Activated CD4-positive, alpha-beta T cell treated with anti-CD3 and anti-CD28 coated beads, Interleukin-2, amount 10 ng/mL, durations not matched to agents 24 days and 14 days (primary cell): Measurements from ENCODE around the gene PTPMT1. TPM values are rescaled to one million over a fixed set of nuclear protein-coding genes. Genes with fewer than 3 reads are reported as not detected.

ENCODE experiments used
- DNase-seq: peaks from one replicate; pipeline ENCODE4 v3.0.0; 2022
- H3K27ac Mint-ChIP-seq: one replicate; pipeline ENCODE4 v1.8.0; 2022; ENCODE audit warnings: mild to moderate bottlenecking, mixed read lengths
- H3K27me3 Mint-ChIP-seq: one replicate; pipeline ENCODE4 v1.8.0; 2022; ENCODE audit warnings: mixed read lengths
- H3K36me3 Mint-ChIP-seq: one replicate; pipeline ENCODE4 v1.8.0; 2022; ENCODE audit warnings: low read depth, mild to moderate bottlenecking, mixed read lengths
- H3K4me1 Mint-ChIP-seq: one replicate; pipeline ENCODE4 v1.8.0; 2021; ENCODE audit warnings: mixed read lengths
- H3K4me3 Mint-ChIP-seq: one replicate; pipeline ENCODE4 v1.8.0; 2022; ENCODE audit warnings: mild to moderate bottlenecking, moderate library complexity, mixed read lengths
- H3K9me3 Mint-ChIP-seq: one replicate; pipeline ENCODE4 v1.8.0; 2021; ENCODE audit warnings: mixed read lengths
- intact Hi-C: fragments of 100-400 bp; cut with micrococcal nuclease; formaldehyde crosslinking; loops from one replicate; pipeline ENCODE4 v1.15.1; 2023
- total RNA-seq: library from RNA; stranded (reverse); gene quantifications from 2 replicates; pipeline ENCODE4 v1.2.3, GENCODE V29; 2022

The PTPMT1 gene
- total RNA-seq, 1 donor from 2014 or later, result 54.9 TPM

DNA sequence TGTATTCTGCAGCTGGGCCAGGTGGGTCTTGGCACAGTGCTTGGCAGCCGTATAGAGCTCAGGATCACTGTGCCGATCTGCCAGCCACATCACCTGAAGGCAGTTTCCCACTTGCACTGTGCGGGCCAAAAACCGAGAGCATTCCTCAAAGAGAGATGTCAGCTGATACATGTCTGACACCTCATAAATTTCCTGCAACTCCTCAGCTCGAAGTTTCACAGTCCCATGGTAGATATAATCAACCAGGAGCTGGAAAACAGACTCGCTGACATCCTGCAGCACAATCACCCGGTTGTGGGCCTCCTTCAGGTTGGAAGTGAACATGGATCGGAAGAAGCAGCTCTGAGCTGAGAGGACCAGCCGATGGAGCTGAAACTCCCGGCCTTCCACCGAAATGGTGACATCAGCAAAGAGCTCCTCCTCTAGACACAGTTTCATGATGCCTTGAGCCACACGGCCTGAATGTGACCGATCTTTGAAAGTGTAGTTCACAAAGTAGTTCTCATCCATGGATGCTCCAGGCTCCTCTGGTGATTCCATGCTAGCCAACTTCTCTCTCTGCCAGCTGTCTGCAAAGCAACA is 12.2 kb downstream of the PTPMT1 start:
- H3K4me3 Mint-ChIP-seq, result peak overlapping the region; percentile 94
- H3K27ac Mint-ChIP-seq, result peak overlapping the region; percentile 96
- H3K9me3 Mint-ChIP-seq, result no peaks in the 10 kb centered on the region
- H3K4me1 Mint-ChIP-seq, result peaks cover 30% of the 10 kb centered on the region
- peaks cover 59% of the 10 kb centered on the region for H3K36me3 Mint-ChIP-seq
- H3K27me3 Mint-ChIP-seq, result no peaks in the 10 kb centered on the region
- intact Hi-C loops, result loop anchor here (1.0 to 5.0 kb wide), 4 partner anchors 12 to 640 kb away; partner anchors contain the start of genes CSTPP1, MTCH2 and PTPMT1
- no peak for DNase-seq

DNA sequence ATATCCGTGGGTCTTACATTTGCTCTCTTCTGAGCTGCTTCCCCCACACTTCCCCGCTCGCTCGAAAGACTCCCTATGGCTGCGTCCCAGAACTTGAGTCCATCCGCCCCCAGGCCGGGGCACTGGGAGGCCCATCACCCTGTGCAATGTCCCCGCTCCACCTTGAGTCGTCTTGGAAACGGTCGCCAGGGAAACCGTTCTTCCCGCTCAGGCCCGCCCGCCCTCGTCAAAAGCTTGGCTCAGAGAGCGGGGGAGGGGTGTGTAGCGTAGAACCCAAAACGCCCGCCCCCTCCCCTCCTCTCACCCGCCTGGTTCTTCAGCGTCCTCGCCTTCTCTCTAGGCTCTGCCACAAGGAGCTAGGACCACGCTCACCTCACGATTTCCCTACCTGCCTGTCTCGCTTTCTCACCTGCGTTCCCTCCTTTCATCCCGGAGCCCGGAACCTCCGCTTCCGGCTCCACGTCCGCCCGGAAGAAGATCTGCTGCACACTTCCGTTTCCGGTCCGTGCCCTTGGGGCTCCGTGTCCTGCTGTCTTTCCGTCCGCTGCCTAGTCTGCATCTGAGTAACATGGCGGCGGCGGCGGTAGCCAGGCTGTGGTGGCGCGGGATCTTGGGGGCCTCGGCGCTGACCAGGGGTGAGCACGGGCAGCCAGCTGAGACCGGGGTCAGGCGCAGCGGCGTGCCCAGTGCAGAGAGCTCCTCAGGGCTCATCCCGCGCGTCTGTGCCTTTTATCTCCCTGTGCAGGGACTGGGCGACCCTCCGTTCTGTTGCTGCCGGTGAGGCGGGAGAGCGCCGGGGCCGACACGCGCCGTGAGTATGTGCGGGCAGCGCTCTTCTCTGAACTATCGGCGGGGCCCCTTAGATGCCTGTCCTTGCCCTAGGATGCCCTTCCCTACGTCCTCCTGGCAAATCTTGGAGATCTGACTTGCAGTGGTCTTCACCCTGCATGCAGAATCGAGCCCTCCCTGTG is 13.4 kb downstream of the PTPMT1 start, which contains the start of the genes KBTBD4 and NDUFS3:
Gene KBTBD4, minus strand, starts transcription at position 447 of the 971 bp plus-strand sequence. Its CDS starts 19 bp downstream, at position 428.
Gene NDUFS3, plus strand, starts transcription at position 551 of the 971 bp plus-strand sequence. Its CDS starts 18 bp downstream, at position 569.
- Mint-ChIP-seq H3K27ac (peak within 1 kb of the TSS; percentile 96), H3K36me3 (peaks cover 60% of the 10 kb centered on the region), H3K4me3 (peak within 1 kb of the TSS; percentile 94), H3K4me1 (peaks cover 27% of the 10 kb centered on the region), H3K27me3 (no peaks in the 10 kb centered on the region), H3K9me3 (no peaks in the 10 kb centered on the region)
- intact Hi-C loops, result loop anchor here (1.0 to 5.0 kb wide), 5 partner anchors 14 to 642 kb away; partner anchors contain the start of genes CELF1, CSTPP1, MTCH2 and PTPMT1
- peak; percentile 98 for DNase-seq

DNA sequence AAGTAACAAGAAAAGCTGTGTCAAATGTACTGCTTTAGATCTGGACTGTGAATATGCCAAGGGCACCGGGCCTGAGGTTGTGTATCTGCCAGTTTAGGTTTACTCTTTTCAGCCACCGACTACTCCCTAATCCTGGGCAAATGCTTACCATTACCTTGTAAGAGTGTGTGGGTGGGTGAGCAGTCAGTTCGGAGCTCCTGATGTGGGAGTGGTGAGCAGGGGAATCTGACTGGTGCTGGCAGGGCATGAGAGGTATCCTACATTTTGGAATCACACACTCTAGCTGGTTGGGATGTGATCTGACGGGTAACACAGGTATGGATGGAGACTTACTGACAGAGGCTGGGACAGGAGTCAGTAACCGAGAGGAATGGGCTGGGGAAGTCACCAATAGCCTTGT is 18.4 kb downstream of the PTPMT1 start:
- Mint-ChIP-seq H3K27ac (no peak overlapping the region), H3K27me3 (no peaks in the 10 kb centered on the region), H3K9me3 (no peaks in the 10 kb centered on the region), H3K4me1 (peaks cover 14% of the 10 kb centered on the region), H3K4me3 (no peak overlapping the region), H3K36me3 (peaks cover 43% of the 10 kb centered on the region)
- no peak for DNase-seq
- intact Hi-C loops, result no loop called here

DNA sequence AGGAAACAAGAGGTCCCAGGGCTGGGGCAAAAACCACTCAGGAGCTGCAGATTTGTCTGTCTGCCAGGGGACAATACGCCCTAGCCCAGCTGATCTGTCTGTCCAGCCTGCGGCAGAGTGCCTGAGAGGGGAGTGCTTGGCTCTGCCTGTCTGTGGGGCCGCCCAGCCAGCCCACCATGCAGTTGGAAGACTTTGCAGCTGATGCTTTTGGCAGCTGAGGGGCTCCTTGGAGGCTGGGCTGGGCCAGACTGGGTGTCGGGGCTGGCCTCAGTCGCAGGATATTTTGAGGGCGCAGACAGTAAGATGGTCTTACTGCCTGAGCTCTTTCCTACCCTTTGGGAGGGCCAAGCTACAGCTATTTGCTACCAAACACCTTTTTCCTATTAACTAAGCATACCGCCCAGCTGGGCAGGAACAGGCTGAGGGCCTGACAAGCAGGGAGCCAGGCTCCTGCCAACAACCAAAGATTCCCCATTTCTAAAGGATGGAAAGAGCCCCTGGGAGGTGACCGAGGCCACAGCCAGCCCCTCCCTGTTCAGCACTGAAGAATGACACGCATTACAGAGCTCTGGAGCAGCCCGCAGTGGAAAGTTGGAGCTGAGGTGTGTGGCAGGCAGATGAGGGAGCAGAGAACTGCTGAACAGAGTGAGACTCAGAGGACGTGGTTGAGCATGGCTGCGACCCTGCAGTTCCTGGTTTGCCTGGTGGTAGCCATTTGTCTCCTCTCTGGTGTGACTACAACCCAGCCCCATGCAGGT is 20.9 kb downstream of the PTPMT1 start, which contains the start of gene FAM180B:
Gene FAM180B, plus strand, starts transcription at position 581 of the 758 bp plus-strand sequence. Its CDS starts 91 bp downstream, at position 672.
- Mint-ChIP-seq H3K4me1 (peaks cover 2% of the 10 kb centered on the region), H3K36me3 (peaks cover 29% of the 10 kb centered on the region), H3K27ac (peak within 1 kb of the TSS; percentile 16), H3K27me3 (no peaks in the 10 kb centered on the region), H3K9me3 (no peaks in the 10 kb centered on the region), H3K4me3 (no peak within 1 kb of the TSS)
- intact Hi-C loops, result no loop called here
- DNase-seq, result no peak

DNA sequence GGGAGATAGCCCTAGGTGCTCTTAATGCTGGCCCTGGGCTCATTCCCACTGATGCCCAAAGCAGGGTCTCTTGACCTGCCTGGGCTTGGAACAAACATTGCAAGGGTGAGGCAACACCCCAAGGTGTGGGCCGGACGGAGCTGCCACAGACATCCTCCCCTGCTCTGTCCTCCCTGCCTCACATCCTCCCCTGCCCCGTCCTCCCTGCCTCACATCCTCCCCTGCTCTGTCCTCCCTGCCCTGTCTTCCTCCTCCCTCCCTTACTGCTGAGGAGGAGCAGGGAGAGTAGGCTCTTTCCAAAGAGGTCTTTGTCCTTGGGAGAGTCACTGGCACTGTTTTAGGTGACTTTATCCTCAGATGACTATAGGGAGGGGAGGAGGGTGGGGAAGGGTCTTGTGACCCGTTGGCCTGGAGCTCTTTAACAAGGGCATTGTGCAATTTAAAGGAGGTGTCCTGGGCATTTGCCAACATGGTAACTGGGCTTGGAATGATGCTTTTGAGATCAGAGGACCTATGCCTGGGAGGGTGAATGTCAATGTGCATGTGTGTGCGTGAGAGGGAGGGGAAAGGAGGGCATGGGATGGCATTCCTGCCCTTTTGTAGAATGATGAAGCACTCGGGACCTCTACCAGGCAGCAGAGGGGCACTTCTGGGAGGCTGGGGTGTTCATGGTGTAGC is 21.8 kb downstream of the PTPMT1 start:
- Mint-ChIP-seq H3K4me3 (no peak overlapping the region), H3K4me1 (peaks cover 5% of the 10 kb centered on the region), H3K9me3 (no peaks in the 10 kb centered on the region), H3K27ac (peak overlapping the region; percentile 16), H3K27me3 (no peaks in the 10 kb centered on the region), H3K36me3 (peaks cover 22% of the 10 kb centered on the region)
- no peak for DNase-seq
- intact Hi-C loops, result no loop called here

- H3K27me3 Mint-ChIP-seq, result peaks cover 4% of the 10 kb centered on the region
- H3K27ac Mint-ChIP-seq, result no peak overlapping the region
- intact Hi-C loops, result no loop called here
- peaks cover 7% of the 10 kb centered on the region for H3K4me1 Mint-ChIP-seq
- no peak overlapping the region for H3K4me3 Mint-ChIP-seq
- no peaks in the 10 kb centered on the region for H3K9me3 Mint-ChIP-seq
- peaks cover 15% of the 10 kb centered on the region for H3K36me3 Mint-ChIP-seq
- DNase-seq, result no peak
These were observed 22.4 kb downstream of the PTPMT1 start for GRCh38 chr11:47587723-47588326.

GRCh38 chr11:47589118-47589517 is 23.7 kb downstream of the PTPMT1 start:
- H3K9me3 Mint-ChIP-seq, result no peaks in the 10 kb centered on the region
- H3K27me3 Mint-ChIP-seq, result peaks cover 15% of the 10 kb centered on the region
- H3K4me1 Mint-ChIP-seq, result peaks cover 10% of the 10 kb centered on the region
- H3K36me3 Mint-ChIP-seq, result peaks cover 4% of the 10 kb centered on the region
- DNase-seq, result no peak
- intact Hi-C loops, result no loop called here
- H3K27ac Mint-ChIP-seq, result no peak overlapping the region
- H3K4me3 Mint-ChIP-seq, result no peak overlapping the region

DNA sequence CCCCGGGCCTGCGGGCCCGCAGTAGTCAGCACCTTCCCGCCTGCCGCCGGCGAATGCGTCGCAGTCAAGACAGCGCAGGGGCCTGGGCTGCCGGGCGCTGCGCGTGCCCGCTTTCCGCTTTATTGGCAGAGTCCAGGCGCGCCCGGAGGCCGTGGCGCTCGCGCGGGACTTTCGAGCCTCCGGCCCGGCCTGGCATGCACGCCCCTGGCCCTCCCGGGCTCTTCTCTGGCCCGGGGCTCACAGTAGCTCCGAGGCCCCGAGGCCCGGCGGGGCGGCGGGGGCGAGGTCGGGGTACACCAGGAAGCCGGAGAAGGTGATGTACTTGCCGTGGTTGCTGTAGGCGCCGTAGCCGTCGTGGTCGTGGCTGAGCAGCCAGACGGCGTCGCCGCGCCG is 24.2 kb downstream of the PTPMT1 start:
- H3K36me3 Mint-ChIP-seq, result no peaks in the 10 kb centered on the region
- no peak for DNase-seq
- intact Hi-C loops, result no loop called here
- H3K4me3 Mint-ChIP-seq, result no peak overlapping the region
- H3K27me3 Mint-ChIP-seq, result peaks cover 18% of the 10 kb centered on the region
- peaks cover 10% of the 10 kb centered on the region for H3K4me1 Mint-ChIP-seq
- no peak overlapping the region for H3K27ac Mint-ChIP-seq
- H3K9me3 Mint-ChIP-seq, result no peaks in the 10 kb centered on the region

- Mint-ChIP-seq H3K4me1 (peaks cover 10% of the 10 kb centered on the region), H3K36me3 (no peaks in the 10 kb centered on the region), H3K27me3 (peaks cover 23% of the 10 kb centered on the region), H3K9me3 (no peaks in the 10 kb centered on the region), H3K27ac (no peak overlapping the region), H3K4me3 (no peak overlapping the region)
- no peak for DNase-seq
- intact Hi-C loops, result no loop called here
These were observed 24.8 kb downstream of the PTPMT1 start for GRCh38 chr11:47589977-47590861.

DNA sequence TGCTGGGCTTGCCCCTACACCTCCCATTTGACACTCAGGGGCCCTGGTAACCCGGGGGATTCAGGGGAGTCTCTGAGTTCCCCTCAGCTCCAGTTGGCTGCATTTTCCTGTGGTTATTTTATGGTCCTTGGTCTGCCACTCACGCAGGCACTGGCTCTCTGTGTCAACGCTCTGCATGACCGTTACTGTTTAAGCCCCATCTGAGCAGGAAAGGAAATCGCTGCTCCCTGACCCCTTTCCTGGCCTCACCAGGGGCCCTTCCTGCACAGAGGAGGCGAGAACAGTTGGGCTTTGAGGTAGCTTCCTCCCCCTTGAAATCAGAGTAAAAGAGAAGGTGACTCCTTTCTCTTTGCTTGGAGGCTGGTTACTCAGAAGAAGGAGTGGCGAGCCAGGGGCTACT is 26.4 kb downstream of the PTPMT1 start:
- Mint-ChIP-seq H3K9me3 (no peaks in the 10 kb centered on the region), H3K27me3 (peaks cover 31% of the 10 kb centered on the region), H3K36me3 (no peaks in the 10 kb centered on the region), H3K4me3 (no peak overlapping the region), H3K4me1 (peaks cover 10% of the 10 kb centered on the region), H3K27ac (no peak overlapping the region)
- no peak for DNase-seq
- intact Hi-C loops, result no loop called here

GRCh38 chr11:47592251-47592650 is 26.9 kb downstream of the PTPMT1 start:
- H3K4me1 Mint-ChIP-seq, result peaks cover 10% of the 10 kb centered on the region
- H3K9me3 Mint-ChIP-seq, result no peaks in the 10 kb centered on the region
- no peaks in the 10 kb centered on the region for H3K36me3 Mint-ChIP-seq
- intact Hi-C loops, result no loop called here
- no peak for DNase-seq
- no peak overlapping the region for H3K27ac Mint-ChIP-seq
- peaks cover 31% of the 10 kb centered on the region for H3K27me3 Mint-ChIP-seq
- H3K4me3 Mint-ChIP-seq, result no peak overlapping the region

DNA sequence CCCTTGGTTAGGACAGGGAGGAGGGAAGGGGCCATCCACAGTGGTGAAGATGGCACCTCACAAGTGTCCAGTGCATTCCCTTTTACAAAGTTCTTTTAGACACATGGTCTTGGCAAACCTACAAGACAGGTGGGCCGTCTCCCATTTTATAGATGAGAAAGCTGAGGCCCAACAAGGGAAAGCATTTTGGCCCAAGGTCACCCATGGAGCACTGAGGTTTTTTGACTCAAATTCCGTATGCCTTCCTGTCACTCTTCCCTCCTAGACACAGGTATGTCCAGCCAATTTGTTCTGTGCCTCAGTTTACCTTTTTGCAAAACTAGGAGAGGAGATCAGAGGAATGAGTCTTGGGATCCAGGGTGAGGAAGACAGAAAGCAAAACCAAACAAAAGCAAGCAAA is 27.6 kb downstream of the PTPMT1 start:
- Mint-ChIP-seq H3K27me3 (peaks cover 31% of the 10 kb centered on the region), H3K4me3 (no peak overlapping the region), H3K9me3 (no peaks in the 10 kb centered on the region), H3K4me1 (peaks cover 8% of the 10 kb centered on the region), H3K27ac (no peak overlapping the region), H3K36me3 (no peaks in the 10 kb centered on the region)
- intact Hi-C loops, result no loop called here
- DNase-seq, result no peak
